GM12801 (cell line): ENCODE results near the gene CXCR4.

Experiments
- CTCF ChIP-seq: IDR thresholded peaks from one replicate; pipeline ENCODE4 v1.5.1; 2011; ENCODE audit warnings: control low read depth; ENCODE audit not compliant: insufficient read length; ENCODE audit errors: extremely low read depth

CXCR4 gene

GRCh38 chr2:136135462-136135861, 17.5 kb upstream of the CXCR4 start:
- no peak for TF ChIP-seq CTCF

GRCh38 chr2:136134126-136134525, 16.2 kb upstream of the CXCR4 start:
- TF ChIP-seq CTCF = no peak

GRCh38 chr2:136133586-136133985, 15.6 kb upstream of the CXCR4 start:
- no peak for TF ChIP-seq CTCF

GRCh38 chr2:136133176-136133575, 15.2 kb upstream of the CXCR4 start:
- TF ChIP-seq CTCF = no peak

GRCh38 chr2:136132825-136133155, 14.8 kb upstream of the CXCR4 start:
- no peak for TF ChIP-seq CTCF

- TF ChIP-seq CTCF = no peak
Observed at GRCh38 chr2:136131961-136132824, 14.2 kb upstream of the CXCR4 start.

GRCh38 chr2:136131484-136131960, 13.6 kb upstream of the CXCR4 start:
- no peak for TF ChIP-seq CTCF
